GM19372 (cell line): ENCODE measurements around the gene DNAJC7.
"Not testable (repeated sequence)": the region's sequence is repeated elsewhere in the genome, so short reads cannot be mapped to it uniquely, and the experiment has no call there.

ENCODE experiments used
- ATAC-seq: cut with Tn5 transposase; IDR thresholded peaks from one replicate; pipeline ENCODE4 v1.9.1; 2021; ENCODE audit warnings: mild to moderate bottlenecking, low read depth, moderate library complexity; ENCODE audit not compliant: unreplicated experiment

The DNAJC7 gene

DNA sequence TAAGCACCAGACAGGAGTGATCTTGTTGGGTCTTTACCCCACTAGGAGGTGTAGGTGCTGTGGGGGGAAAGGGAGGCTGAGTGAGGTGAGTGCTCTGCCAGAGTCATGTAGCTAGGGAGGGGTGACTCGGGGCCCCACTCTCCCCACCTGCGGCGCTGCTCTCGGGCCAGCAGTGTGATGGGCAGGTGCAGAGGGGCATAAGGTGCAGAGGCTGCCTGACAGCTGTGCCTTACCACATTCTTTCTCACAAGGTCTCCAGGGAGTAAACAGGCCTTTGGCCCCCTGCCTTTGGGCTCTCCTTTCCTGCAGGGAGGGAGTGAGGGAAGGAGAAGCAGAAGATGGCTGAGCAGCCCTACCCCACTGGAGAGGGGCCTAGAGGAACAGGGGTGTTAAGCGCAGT, 55.1 kb downstream of the DNAJC7 start:
- no peak for ATAC-seq

DNA sequence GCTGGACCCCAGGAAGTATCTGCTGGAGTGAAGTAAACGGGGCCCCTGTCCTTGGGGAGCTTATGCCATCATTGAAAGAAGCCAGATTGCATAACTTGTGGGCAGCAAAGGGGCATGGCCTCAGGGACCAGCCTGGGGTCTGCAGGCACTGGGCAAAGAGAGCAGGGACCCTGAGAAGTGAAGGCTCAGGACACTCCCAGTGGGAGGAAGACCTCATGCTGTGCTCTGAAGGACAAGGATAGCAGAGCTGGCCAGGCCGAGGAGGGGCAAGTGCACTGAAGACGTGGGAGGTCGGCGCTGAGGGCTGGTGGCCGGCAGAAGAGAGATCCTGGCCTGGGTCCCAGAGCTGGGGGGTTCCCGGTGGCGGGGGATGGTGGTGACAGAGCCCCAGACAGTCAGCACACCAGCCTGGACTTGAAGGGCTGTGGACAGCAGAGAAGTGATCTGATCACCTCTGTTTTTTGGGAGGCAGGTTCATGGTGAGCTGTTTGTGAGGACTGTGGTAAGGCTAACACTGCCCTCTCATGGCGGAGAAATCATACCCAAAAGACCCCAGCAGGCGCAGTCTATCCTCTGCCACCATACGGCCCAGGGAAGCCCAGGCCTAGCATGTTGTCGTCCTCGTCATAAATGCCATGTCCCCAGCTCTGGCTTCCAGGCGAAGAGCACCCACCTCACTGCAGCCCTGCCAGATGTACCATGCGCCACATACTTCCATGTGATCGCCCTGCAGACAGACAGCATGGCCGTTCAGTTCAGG, 57.7 kb downstream of the DNAJC7 start:
- no peak for ATAC-seq

DNA sequence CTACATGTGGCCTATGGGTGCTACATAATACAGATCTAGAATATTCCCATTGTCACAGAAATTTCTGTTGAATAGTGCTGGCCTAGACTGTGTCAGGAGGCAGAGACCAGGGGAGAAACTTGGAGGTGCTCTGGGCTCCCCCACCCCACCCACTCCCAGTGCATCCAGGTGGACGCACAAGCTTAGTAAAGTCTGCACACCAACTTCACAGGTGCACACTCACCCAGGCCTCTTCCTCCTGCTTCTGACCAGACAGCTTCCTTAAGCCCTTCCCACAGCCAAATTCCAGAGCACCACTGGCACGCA, 58.3 kb downstream of the DNAJC7 start:
- ATAC-seq = no peak

DNA sequence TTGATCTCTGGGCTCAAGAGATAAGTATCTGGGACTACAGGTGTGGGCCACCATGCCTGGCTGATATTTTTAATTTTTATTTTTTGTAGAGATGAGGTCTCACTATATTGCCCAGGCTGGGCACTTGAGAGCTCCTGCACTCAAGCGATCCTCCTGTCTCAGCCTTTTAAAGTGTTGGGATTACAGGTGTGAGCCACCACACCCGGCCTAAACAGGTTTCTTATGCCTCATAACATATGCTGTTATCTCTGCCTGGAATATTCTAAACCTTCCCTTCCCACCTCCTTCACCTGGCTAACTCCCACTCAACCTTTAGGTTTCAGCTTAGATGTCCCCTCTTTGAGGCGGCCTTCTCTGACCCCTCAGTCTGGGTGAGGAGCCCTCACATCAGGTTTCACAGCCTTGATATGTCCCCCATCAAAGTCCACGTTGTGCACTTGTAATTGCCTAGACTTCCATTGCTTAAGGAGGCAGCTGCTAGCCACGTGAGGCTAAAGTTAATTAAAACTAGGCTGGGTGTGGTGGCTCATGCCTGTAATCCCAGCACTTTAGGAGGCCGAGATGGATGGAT, 59.3 kb downstream of the DNAJC7 start:
- no peak for ATAC-seq

DNA sequence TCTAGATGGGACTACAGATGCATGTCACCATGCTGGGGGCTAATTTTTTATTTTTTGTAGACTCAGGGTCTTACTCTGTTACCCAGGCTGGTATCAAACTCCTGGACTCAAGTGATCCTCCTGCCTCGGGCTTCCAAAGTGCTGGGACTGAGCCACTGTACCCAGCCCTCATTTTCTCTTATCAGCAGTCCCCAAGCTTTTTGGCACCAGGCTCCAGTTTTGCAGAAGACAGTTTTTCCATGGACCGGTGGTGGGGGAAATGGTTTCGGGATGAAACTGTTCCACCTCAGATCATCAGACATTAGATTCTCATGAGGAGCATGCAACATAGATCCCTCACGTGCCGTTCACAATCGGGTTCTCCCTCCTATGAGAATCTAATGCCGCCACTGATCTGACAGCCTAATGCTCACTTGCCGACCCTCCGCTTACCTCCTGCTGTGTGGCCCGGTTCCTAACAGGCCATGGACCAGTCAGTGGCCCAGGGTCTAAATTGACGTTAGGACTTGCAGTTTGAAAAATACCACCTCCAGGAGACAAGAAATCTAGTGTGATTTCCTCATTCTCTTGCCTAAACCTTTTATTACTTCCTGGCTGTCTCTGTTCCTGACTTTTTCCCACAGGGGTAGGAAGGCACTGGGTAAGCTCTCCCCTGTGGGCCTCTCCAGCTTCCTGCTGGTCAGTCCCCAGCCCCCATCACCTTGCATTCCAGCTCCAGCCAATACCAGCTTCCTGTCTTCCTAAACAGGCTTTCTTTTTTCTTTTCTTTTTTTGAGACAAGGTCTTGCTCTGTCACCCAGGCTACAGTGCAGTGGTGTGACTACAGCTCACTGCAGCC, 60.0 kb downstream of the DNAJC7 start:
- no peak for ATAC-seq

DNA sequence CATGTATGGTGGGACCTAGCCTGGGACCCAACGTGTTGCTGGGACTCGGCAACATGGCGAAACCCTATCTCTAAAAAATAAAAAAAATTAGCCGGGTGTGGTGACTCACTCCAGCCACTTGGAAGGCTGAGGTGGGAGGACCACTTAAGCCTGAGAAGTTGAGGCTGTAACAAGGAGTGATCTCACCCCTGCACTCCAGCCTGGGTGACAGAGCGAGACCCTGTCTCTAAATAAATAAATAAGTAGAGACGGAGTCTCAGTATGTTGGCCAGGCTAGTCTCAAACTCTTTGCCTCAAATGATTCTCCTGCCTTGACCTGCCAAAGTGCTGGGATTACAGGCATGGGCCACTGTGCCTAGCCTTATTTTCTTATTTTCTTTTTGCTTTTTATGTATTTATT, 60.7 kb downstream of the DNAJC7 start:
- ATAC-seq = no peak

DNA sequence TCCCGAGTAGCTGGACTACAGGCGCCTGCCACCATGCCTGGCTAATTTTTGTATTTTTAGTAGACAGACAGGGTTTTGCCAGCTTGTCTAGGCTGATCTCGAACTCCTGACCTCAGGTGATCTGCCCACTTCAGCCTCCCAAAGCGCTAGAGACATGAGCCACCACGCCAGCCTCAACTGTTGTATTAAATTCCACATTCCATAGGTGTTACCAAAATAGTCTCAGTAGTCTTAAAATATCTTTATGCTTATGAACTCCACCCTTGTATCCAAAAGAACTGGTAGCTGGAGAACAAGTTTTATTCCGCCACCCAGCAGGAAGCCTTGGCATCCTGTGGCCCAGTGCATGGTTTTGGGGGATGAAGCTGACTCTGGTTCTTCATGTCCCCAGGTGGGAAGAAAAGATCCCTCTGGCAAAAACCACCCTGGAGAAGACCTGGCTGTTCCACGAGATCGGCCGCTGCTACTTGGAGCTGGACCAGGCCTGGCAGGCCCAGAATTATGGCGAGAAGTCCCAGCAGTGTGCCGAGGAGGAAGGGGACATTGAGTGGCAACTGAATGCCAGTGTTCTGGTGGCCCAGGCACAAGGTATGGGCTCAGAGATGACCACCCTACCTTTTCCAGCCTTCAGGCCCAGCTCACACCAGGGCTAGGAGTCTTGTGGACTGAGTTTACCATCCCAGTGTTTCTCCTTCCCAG, 68.3 kb downstream of the DNAJC7 start:
- no peak for ATAC-seq

DNA sequence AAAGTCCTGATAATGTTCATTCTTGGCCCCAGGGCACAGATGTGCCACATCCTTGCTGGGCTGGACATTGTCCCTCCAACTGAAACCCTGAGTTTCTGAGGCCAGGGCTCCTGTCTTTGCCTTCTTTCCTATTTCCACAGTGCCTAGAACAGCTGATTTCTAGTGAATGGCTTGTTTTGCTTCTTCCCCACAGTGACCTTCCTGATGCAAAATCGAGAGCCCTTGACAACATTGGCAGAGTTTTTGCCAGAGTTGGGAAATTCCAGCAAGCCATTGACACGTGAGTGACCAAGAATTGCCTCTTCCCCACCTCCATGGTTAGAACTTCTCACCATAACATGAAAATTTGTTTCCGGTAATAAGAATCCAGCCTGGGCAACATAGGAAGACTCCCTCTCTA, 72.3 kb downstream of the DNAJC7 start:
- ATAC-seq = no peak

DNA sequence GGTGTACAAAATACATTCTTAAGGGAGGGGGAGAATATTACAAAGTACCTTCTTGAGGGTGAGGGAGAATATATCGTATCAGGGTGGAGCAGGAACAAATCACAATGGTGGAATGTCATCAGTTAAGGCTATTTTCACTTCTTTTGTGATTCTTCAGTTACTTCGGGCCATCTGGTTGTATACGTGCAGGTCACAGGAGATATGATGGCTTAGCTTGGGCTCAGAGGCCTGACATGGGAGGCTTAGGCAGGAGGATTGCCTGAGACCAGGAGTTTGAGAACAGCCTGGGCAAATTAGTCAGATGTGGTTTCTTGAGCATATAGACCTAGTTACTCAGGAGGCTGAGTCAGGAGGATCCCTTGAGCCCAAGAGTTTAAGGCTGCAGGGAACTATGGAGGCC, 73.7 kb downstream of the DNAJC7 start:
- ATAC-seq = no peak

DNA sequence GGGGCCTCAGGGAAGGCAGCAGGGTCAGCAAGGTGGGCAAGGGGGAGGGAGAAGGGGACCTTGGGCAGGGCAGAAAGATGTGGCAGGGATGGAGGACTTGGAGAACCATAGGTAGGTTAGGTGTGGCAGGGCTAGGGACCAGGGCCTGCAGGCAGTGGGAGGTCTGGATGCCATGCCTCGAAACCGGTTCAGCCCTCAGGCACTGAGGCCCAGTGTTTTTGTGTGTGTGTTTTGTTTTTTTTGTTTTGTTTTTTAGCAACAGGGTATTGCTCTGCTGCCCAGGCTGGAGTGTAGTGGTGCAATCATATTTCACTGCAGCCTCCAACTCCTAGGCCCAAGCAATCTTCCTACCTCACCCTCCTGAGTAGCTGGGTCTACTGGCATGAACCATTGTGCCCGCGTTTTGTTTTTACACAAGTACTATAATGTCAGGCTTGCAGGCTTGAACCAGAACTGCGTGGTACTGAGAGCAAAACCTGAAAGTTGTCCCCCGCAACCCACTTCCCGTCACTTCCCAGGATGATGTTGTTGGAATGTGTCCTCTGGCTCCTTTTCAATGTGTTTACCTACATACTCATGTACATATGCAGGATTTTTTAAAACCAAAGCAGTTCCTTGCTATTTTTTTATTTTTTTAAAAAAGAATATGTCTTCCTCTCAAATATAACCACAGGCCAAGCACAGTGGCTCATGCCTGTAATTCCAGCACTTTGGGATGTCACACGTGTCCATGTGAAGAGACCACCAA, 74.4 kb downstream of the DNAJC7 start:
- ATAC-seq = no peak

DNA sequence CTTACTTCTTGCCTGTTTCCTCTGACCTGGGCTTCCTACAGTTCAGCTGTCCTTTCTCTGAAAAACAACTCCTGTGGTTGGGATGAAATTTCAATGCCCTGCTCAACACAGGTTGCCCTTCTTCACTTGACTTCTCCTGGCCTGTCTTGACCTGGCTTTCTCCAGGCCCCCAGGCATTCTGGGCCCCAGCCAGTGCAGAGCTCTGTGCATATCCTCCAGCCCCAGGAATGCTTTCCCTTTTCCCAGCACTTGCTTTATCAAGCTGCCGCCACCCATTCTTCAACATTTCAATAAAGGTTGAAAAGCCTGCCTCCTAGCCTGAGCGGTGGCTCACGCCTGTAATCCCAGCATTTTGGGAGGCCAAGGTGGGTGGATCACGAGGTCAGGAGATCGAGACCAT, 76.1 kb downstream of the DNAJC7 start:
- no peak for ATAC-seq

DNA sequence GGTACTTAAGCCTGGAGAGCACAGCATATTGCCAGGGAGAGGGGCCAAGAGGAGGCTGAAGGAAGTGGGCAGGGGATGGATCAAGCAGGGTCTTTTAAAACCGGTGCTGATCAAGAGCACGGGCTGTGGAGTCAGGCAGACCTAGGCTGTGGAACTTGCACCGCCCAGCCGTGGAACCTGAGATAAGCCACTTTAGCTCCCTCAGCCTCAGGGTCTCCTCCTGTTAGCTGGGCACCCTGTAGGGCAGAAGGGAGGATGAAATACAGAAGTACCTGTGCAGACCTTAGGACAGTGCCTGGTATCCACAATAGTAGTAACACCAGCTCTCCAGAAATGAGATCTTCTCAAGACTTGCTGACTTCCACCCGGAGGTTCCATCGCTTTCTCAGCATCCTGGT, 77.5 kb downstream of the DNAJC7 start:
- no peak for ATAC-seq

DNA sequence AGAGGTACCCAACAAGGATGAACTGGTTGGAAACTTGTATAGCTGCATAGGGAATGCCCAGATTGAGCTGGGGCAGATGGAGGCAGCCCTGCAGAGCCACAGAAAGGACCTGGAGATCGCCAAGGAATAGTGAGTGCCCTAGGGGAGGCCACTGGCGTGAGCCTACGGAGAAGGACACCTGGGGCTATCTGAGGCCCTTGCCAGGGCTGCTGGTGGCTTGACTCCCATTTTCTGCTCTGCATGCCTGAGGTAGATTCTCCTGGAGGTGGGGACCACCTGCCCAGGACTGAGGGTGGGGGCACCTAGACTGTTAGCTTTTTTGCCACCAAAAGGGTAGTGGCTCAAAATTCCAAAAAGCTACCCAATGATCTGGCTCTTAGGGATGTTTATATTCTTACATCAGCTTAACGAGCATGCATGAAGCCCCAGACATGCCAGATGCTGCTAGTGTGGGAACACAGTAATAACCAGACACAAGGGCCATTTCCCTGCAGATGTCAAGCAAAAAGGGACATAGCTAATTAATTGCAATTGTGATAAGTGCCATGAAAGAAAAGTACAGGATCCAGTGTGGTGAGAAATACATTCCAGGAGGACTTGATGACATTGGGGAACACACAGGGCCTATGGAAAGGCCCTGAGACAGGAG, 78.1 kb downstream of the DNAJC7 start:
- ATAC-seq = no peak

DNA sequence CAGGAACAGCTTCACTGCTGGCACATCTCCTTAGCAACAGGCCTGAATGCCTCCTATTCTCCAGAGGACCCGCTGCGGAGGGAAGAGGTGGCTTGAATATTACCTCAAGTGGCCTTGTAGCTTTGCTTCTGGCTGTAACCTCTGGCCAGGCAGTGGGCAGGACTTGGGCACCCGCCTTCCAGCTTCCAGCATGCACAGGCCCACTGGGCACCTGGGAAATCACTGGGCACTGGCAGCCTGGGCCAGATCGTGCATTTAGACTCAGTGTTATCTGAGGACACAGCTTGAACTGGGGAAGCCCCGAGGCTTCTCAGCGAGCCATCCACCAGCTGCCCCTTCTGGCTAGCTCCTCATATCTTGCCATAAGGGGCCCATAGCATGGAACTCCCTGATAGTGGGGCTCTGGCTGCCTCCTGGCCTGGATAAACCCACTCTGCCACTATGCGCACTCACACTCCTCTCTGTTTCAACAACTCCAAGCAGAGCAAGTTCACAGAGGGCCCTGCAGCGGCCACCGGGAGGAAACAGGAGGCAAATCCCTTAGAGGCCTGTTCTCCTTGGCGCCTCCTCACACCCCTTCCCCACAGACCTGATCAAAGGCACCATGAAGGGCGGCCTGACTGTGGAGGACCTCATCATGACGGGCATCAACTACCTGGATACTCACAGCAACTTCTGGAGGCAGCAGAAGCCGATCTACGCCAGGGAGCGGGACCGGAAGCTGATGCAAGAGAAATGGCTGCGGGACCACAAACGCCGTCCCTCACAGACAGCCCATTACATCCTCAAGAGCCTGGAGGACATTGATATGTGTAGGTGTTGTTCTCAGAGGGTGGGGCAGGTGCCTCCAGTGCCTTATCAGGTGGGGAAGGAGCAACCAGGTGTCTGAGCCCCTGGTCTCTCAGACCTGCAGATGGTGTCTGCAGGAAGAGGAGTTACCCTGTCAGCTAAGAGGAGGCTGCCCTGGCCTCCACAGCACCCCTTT, 79.0 kb downstream of the DNAJC7 start:
- no peak for ATAC-seq

DNA sequence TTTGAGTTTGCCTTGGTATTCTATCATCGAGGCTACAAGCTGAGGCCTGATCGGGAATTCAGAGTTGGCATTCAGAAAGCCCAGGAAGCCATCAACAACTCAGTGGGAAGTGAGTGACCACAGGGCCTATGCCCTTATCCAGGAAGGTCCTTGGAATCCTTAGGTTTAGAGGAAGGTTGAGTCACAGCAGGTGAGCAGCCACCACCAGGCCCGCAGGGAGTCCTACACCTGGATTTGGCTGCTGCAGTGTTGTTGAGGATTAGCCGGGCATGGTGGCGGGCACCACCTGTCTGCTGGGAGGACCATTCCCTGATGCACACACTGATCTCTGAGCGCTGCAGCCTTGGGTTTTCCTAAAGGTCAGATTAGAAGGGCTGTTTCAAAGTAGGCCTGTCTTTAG, 81.6 kb downstream of the DNAJC7 start:
- ATAC-seq = no peak

DNA sequence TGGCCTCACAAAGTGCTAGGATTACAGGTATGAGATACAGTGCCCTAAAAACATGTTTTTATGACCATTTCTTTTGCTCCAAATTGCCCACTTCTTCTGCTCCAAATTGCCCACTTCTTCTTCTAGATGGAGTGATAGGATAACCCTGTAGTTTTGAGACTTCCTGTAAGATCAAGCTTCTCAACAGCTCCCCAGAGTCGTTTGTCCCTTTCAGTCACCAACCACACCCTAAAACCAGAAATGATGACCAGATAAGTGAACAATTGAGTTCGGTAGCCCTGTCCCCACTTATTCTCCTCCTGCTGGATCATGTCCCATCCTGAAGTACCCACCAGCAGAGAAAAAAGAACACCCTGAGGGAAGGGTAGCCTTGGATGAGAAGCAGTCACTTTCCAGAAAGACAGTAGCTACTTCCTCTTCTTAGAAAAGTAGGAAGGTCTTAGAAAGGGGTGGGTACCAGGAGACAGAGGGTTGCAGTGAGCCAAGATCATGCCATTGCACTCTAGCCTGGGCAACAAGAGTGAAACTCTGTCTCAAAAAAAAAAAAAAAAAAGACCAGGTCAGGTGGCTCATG, 84.3 kb downstream of the DNAJC7 start:
- ATAC-seq = no peak

DNA sequence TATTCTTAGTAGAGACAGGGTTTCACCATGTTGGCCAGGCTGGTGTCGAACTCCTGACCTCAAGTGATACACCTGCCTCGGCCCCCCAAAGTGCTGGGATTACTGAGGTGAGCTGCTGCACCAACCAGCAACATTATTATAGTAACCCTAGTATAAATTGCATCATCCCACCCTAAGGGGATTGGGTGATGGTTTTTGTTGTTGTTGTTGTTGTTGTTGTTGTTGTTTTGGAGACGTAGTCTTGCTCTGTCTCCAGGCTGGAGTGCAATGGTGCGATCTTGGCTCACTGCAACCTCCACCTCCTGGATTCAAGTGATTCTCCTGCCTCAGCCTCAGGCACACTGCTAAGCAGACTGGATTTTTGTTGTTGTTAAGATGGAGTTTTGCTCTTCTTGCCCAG, 85.5 kb downstream of the DNAJC7 start:
- not testable (repeated sequence) for ATAC-seq

DNA sequence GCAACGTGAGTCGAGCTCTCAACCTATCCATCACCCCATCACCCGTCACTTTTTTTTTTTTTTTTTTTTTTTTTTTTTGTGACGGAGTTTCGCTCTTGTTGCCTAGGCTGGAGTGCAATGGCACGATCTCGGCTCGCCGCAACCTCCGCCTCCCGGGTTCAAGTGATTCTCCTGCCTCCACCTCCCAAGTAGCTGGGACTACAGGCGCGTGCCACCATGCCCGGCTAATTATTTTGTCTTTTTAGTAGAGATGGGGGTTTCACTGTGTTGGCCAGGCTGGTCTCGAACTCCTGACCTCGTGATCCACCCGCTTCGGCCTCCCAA, 86.4 kb downstream of the DNAJC7 start:
- ATAC-seq = peak; percentile 22
